ENCODE data around the gene HSCB. TPM values are rescaled to one million over a fixed set of nuclear protein-coding genes. Genes with fewer than 3 reads are reported as not detected.
A peak's percentile ranks its signal among the peaks of the same experiment; 100 is the strongest.
"Not testable (repeated sequence)": the region's sequence is repeated elsewhere in the genome, so short reads cannot be mapped to it uniquely, and the experiment has no call there.

HSCB gene
- total RNA-seq, result 5.0 TPM

- DNase-seq, result peak; percentile 98
Observed at GRCh38 chr22:28741785-28742561, at the start of gene HSCB, which contains the start of gene CHEK2. Gene HSCB, plus strand, starts transcription at chr22:28742039. Its CDS starts 57 bp downstream, at chr22:28742096. Gene CHEK2, minus strand, starts transcription at chr22:28741820. Its CDS starts 7,099 bp downstream, at chr22:28734721.

DNA sequence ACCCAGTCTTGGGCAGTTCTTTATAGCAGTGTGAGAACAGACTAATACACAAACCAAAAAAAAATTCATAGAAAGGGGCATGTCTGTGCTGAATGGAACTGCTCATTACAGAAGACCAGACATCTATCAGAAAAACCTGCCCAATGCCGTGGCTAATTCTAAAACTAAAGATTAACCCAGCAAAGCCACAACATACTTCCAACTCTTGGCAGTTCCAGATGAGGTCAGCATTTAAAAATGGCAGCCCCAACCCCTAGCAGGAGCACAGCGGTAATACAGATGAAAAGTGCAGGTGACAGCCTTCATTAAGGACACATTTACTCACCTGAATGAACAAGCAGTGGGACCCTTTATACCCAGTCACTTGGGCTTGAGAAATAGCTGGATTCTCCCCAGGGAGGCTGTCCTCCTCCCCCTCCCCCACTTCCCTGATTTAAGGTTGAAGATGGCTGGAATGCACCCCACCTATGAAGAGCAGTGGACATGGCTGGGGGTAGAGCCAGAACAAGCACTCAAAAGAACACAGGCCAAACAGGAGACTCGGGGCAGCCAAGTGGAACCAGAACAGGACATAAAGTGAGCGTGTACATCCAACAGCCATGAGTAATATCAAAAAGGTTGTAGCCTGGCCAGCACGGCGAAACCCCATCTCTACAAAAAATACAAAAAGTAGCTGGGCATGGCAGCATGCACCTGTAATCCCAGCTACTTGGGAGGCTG, 48.6 kb upstream of the HSCB start:
- not testable (repeated sequence) for DNase-seq

DNA sequence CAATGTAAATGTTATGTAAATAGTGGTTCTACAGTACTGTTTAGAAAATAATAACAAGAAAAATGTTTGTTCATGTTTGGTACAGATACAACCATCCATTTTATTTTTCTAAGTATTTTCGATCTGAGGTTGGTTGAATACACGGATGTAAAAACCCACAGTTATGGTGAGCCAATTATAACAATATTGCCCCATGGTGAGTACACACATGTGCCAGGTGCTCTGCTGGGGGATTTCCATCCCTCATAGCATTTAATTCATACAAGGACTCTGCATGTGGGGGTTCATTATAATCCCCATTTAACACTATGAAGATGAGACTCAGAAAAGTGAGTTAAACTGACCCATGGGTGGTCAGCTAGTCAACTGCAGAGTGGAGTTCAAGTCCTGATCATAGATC, 38.9 kb upstream of the HSCB start:
- DNase-seq, result no peak

DNA sequence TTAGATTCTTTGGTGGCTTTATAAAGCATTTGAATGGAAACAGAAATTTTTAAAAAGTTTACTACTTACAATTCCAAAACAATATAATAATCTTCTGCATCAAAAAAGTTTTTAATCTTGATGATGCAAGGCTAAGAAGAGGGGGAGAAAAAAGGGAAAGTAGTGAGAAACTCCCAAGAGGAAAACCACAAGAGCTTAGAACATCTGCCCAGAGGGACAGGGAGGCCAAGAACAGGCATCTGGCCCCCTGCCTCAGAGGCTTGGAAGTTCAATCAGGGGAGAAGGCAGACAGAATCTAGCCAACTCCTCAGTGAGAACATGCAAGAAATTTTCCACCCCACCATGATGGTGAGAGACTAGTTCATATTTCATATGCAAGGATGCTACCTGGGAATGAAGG, 38.4 kb upstream of the HSCB start:
- DNase-seq, result no peak

DNA sequence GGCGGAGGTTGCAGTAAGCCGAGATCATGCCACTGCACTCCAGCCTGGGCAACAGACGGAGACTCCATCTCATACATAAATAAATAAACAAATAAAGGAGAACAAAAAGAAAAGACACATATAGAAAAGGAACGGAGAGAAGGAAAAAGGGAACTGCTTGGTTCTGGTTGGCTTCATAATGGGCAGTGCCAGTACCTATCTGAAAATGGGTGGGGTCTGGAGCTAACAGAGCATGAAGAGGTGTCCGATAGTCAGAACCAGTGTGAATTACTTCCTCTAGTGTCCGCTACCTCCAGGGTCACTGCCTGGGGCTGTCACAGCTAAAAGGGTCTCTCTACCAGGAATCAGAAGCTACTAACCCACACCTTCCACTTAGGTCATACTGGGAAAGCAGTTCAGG, 35.0 kb upstream of the HSCB start:
- DNase-seq, result no peak

DNA sequence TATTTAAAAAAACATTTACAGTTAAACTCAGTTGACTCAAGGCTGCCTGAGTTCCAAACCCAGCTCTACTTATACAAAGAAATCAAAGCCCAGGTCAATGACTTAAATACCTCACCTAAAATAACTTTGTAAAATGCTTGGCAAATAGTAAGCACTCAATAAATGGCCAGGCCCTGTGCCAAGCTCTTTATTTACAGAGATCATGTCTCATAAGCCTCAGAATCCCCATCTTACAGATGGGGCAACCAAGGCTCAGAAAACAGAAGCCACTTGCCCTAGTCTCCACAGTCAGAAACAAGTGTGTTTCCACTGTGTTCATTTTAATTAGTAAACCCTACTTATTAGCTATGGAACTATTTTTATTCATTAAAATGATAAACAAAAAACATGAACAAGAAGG, 31.7 kb upstream of the HSCB start:
- no peak for DNase-seq

- no peak for DNase-seq
Observed at GRCh38 chr22:28710576-28711191, 31.2 kb upstream of the HSCB start.

GRCh38 chr22:28711341-28711740, 30.5 kb upstream of the HSCB start:
- no peak for DNase-seq

- DNase-seq, result no peak
Observed at GRCh38 chr22:28711820-28712777, 29.7 kb upstream of the HSCB start.

DNA sequence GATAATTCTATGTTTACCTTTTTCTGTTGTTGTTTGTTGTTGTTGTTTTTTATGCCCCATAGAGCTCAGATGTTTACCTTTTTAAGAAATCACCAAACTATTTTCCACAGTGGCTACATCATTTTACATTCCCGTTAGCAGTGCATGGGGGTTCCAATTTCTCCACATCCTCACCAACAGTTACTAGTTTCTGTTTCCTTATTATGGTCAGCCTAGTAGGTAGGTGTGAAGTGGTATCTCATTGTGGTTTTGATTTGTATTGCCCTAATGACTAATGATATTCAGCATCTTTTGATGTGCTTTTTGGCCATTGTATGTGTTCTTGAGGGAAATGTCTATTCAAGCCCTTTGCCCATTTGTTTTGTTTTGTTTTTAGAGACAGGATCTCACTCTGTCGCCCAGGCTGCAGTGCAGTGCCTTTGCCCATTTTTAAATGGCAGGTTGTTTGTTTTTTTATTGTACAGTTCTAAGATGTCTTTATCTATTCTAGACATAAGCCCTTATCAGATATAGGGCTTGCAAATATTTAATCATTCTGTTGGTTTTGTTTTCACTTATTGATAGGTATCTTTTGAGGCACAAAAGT, 27.7 kb upstream of the HSCB start:
- DNase-seq, result no peak

DNA sequence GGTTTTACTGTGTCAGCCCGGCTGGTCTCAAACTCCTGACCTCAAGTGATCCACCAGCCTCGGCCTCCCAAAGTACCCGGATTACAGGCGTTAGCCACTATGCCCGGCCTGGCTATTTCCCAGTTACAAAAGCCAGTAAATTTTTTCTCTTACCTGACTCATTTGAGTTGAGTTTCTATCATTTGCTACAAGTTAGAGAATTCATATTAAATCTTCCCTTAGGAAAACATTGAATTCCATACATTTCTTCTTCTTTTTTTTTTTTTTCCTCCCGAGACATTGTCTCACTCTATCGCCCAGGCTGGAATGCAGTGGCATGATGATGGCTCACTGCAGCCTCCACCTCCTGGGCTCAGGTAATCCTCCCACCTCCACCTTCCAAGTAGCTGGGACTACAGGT, 26.2 kb upstream of the HSCB start:
- no peak for DNase-seq

GRCh38 chr22:28716686-28717085, 25.2 kb upstream of the HSCB start:
- no peak for DNase-seq

DNA sequence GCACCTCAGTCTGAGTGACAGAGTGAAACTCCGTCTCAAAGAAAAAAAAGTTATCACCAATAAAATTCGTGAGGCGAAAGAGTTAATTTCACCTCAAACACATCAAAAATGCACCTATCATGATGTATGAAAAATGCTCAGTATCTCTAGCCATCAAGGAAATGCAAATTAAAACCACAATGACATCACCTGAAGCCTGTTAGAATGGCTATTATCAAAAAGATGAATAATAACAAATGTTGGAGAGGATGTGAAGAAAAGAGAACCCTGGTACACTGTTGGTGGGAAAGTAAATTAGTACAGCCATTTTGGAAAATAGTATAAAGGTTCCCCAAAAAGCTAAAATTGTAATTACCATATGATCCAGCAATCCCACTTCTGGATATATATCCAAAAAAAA, 23.8 kb upstream of the HSCB start:
- no peak for DNase-seq

DNA sequence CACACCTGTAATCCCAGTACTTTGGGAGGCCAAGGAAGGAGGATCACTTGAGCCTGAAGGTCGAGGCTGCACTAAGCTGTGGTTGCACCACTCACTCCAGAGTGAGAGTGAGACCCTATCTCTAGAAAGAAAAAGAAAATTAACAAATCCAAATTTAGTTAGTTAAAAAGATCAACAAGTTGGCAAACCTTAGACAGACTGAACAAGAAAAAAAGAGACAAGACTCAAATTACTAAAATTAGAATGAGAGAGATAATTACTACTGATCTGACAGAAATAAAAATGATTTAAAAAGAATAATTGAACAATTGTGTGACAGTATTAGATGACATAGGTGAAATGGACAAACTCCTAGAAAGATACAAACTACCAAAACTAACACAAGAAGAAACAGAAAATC, 13.8 kb upstream of the HSCB start:
- DNase-seq, result no peak

DNA sequence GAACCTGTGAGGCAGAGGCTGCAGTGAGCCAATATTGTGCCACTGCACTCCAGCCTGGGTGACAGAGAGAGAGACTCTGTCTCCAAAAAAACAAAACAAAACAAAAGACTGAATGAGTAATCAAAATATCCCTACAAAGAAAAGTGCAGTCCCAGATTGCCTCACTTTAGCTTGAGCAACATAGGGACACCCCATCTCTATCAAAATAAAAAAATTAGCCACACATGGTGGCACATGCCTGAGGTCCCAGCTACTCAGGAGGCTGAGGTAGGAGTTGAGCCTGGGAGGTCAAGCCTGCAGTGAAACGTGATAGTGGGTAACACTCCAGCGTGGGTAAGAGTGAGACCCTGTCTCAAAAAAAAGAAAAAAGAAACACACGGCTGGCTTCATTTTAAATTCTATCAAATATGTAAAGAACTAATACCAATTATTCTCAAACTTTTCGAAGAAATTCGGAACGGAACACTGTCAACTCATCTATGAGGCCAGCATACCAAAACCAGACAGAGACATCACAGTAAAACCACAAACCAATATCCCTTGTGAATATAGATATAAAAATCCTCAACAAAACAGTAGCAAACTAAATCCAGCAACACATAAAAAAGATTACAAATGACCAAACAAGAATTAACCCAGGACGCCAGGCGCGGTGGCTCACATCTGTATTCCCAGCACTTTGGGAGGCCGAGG, 13.1 kb upstream of the HSCB start:
- DNase-seq, result no peak

GRCh38 chr22:28730179-28730578, 11.7 kb upstream of the HSCB start:
- DNase-seq, result no peak

GRCh38 chr22:28734393-28734792, 7.4 kb upstream of the HSCB start:
- DNase-seq, result no peak

DNA sequence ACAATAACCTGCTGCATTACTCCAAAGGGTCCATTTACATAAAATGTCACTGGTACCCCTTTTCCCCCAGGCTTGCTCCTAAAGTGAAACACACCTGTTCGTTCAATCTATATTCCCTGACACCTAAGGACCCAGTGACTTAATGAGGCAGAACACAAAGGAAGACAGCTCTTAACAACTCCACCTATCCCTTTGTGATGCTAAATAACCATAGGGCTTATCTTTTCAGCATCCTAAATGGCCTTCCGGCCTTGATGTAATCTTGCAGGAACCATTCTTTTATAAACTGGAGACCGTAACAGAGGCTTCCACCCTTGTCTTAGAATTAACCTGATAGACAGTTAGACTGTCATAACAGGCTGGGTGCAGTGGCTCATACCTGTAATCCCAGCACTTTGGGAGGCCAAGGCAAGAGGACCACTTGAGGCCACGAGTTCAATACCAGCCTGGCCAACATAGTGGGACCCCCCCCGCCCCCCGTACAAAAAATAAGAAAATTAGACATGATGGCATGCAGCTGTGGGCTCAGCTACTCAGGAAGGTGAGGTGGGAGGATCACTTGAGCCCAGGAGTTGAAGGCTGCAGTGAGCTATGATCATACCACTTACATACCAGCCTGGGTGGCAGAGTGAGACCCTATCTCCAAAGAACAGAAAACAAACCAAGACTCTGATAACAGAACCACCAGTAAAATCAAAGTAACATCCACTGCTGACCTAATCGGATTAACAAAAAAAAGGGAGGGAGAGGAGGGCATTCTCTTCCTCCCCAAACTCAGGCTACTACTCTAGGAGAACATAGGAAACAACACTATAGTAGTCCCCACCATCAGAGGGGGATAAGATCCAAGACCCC, 5.3 kb upstream of the HSCB start:
- DNase-seq, result no peak

DNA sequence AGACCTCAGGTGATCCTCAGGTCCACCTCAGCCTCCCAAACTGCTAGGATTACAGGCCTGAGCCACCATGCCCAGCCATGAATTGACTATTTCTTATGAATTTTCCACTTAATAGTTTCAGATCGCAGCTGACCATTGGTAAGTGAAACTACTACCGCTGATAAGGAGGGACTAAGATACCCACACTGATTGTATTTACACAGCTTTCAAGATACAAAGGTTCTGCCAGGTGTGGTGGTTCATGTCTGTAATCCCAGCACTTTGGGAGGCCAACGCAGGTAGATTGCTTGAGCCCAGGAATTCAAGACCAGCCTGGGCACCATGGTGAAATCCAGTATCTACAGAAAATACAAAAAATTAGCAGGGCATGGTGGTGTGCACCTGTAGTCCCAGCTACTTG, 4.1 kb upstream of the HSCB start:
- no peak for DNase-seq

- not testable (repeated sequence) for DNase-seq
Observed at GRCh38 chr22:28738876-28739275, 3.0 kb upstream of the HSCB start.

All from occipital lobe (tissue), 2 donors.